Mucosa of stomach (tissue), 1 donor: ENCODE measurements around the gene NQO2.
A peak's percentile ranks its signal among the peaks of the same experiment; 100 is the strongest.

Source experiments
- H3K27me3 ChIP-seq: one replicate; pipeline ENCODE4 v1.7.0; 2013; ENCODE audit warnings: mild to moderate bottlenecking, low read length; ENCODE audit not compliant: control insufficient read depth, insufficient read depth
- H3K36me3 ChIP-seq: one replicate; pipeline ENCODE4 v1.7.0; 2013; ENCODE audit warnings: low read length; ENCODE audit not compliant: control insufficient read depth, insufficient read depth
- H3K4me1 ChIP-seq: one replicate; pipeline ENCODE4 v1.7.0; 2013; ENCODE audit warnings: mild to moderate bottlenecking, low read length; ENCODE audit not compliant: control insufficient read depth, insufficient read depth
- H3K4me3 ChIP-seq: one replicate; pipeline ENCODE4 v1.7.0; 2013; ENCODE audit warnings: low read length
- H3K9ac ChIP-seq: one replicate; pipeline ENCODE4 v1.7.0; 2013; ENCODE audit warnings: mild to moderate bottlenecking, low read length, moderate library complexity
- H3K9me3 ChIP-seq: one replicate; pipeline ENCODE4 v1.7.0; 2013; ENCODE audit warnings: mild to moderate bottlenecking, low read length, moderate library complexity; ENCODE audit not compliant: control insufficient read depth
- donor health status: Pancreatic carcinoma.

Gene NQO2

GRCh38 chr6:2999618-3000557, at the start of gene NQO2:
TSS of gene NQO2 (plus strand) at chr6:2999894. CDS start at chr6:3006553, 6,659 bp downstream.
- peaks cover 10% of the 10 kb centered on the region for H3K4me1 ChIP-seq
- H3K36me3 ChIP-seq: no peaks in the 10 kb centered on the region
- H3K9me3 ChIP-seq: no peaks in the 10 kb centered on the region
- H3K27me3 ChIP-seq: no peaks in the 10 kb centered on the region
- peak within 1 kb of the TSS; percentile 71 for H3K4me3 ChIP-seq
- peak within 1 kb of the TSS; percentile 87 for H3K9ac ChIP-seq

- no peak overlapping the region for H3K9ac ChIP-seq
- H3K9me3 ChIP-seq: no peaks in the 10 kb centered on the region
- H3K36me3 ChIP-seq: peaks cover 18% of the 10 kb centered on the region
- peaks cover 8% of the 10 kb centered on the region for H3K4me1 ChIP-seq
- no peak overlapping the region for H3K4me3 ChIP-seq
- H3K27me3 ChIP-seq: no peaks in the 10 kb centered on the region
Observed at GRCh38 chr6:2950713-2951112, 49.0 kb upstream of the NQO2 start.

- Histone ChIP-seq H3K9ac (no peak overlapping the region), H3K9me3 (no peaks in the 10 kb centered on the region), H3K4me1 (peaks cover 8% of the 10 kb centered on the region), H3K27me3 (no peaks in the 10 kb centered on the region), H3K36me3 (peaks cover 18% of the 10 kb centered on the region), H3K4me3 (no peak overlapping the region)
Observed at GRCh38 chr6:2951728-2952127, 48.0 kb upstream of the NQO2 start.

- Histone ChIP-seq H3K9me3 (no peaks in the 10 kb centered on the region), H3K36me3 (peaks cover 13% of the 10 kb centered on the region), H3K4me3 (no peak overlapping the region), H3K9ac (peak overlapping the region; percentile 5), H3K4me1 (peaks cover 8% of the 10 kb centered on the region), H3K27me3 (no peaks in the 10 kb centered on the region)
Observed at GRCh38 chr6:2952557-2953095, 47.1 kb upstream of the NQO2 start.

- Histone ChIP-seq H3K9me3 (no peaks in the 10 kb centered on the region), H3K4me3 (no peak overlapping the region), H3K9ac (peak overlapping the region; percentile 5), H3K4me1 (peaks cover 8% of the 10 kb centered on the region), H3K27me3 (no peaks in the 10 kb centered on the region), H3K36me3 (peaks cover 8% of the 10 kb centered on the region)
Observed at GRCh38 chr6:2953098-2953497, 46.6 kb upstream of the NQO2 start.

GRCh38 chr6:2956930-2957685, 42.6 kb upstream of the NQO2 start:
- H3K9me3 ChIP-seq: no peaks in the 10 kb centered on the region
- no peaks in the 10 kb centered on the region for H3K36me3 ChIP-seq
- H3K9ac ChIP-seq: no peak overlapping the region
- peaks cover 33% of the 10 kb centered on the region for H3K4me1 ChIP-seq
- no peaks in the 10 kb centered on the region for H3K27me3 ChIP-seq
- no peak overlapping the region for H3K4me3 ChIP-seq

GRCh38 chr6:2957696-2958330, 41.9 kb upstream of the NQO2 start:
- Histone ChIP-seq H3K27me3 (no peaks in the 10 kb centered on the region), H3K9ac (no peak overlapping the region), H3K4me3 (no peak overlapping the region), H3K4me1 (peaks cover 35% of the 10 kb centered on the region), H3K9me3 (no peaks in the 10 kb centered on the region), H3K36me3 (no peaks in the 10 kb centered on the region)

- Histone ChIP-seq H3K36me3 (no peaks in the 10 kb centered on the region), H3K27me3 (no peaks in the 10 kb centered on the region), H3K4me1 (peaks cover 37% of the 10 kb centered on the region), H3K9me3 (no peaks in the 10 kb centered on the region), H3K9ac (no peak overlapping the region), H3K4me3 (no peak overlapping the region)
Observed at GRCh38 chr6:2958331-2958711, 41.4 kb upstream of the NQO2 start.

GRCh38 chr6:2958776-2959175, 40.9 kb upstream of the NQO2 start:
- no peaks in the 10 kb centered on the region for H3K27me3 ChIP-seq
- no peaks in the 10 kb centered on the region for H3K9me3 ChIP-seq
- no peak overlapping the region for H3K9ac ChIP-seq
- H3K36me3 ChIP-seq: no peaks in the 10 kb centered on the region
- H3K4me3 ChIP-seq: no peak overlapping the region
- H3K4me1 ChIP-seq: peaks cover 38% of the 10 kb centered on the region

- no peaks in the 10 kb centered on the region for H3K36me3 ChIP-seq
- no peaks in the 10 kb centered on the region for H3K9me3 ChIP-seq
- peaks cover 38% of the 10 kb centered on the region for H3K4me1 ChIP-seq
- no peaks in the 10 kb centered on the region for H3K27me3 ChIP-seq
- peak overlapping the region; percentile 68 for H3K9ac ChIP-seq
- H3K4me3 ChIP-seq: peak overlapping the region; percentile 21
Observed at GRCh38 chr6:2959909-2960719, 39.6 kb upstream of the NQO2 start.

- Histone ChIP-seq H3K27me3 (no peaks in the 10 kb centered on the region), H3K36me3 (no peaks in the 10 kb centered on the region), H3K4me3 (peak overlapping the region; percentile 21), H3K9ac (peak overlapping the region; percentile 68), H3K4me1 (peaks cover 38% of the 10 kb centered on the region), H3K9me3 (no peaks in the 10 kb centered on the region)
Observed at GRCh38 chr6:2960935-2961334, 38.8 kb upstream of the NQO2 start.
